Stimulated activated naive CD4-positive, alpha-beta T cell (primary cell): Measurements from ENCODE around the gene PRR5L.

Source experiments
- DNase-seq, 6 experiments: peaks; one replicate each; lab custom pipeline; 2025; lab: John Stamatoyannopoulos, UW

Gene PRR5L

DNA sequence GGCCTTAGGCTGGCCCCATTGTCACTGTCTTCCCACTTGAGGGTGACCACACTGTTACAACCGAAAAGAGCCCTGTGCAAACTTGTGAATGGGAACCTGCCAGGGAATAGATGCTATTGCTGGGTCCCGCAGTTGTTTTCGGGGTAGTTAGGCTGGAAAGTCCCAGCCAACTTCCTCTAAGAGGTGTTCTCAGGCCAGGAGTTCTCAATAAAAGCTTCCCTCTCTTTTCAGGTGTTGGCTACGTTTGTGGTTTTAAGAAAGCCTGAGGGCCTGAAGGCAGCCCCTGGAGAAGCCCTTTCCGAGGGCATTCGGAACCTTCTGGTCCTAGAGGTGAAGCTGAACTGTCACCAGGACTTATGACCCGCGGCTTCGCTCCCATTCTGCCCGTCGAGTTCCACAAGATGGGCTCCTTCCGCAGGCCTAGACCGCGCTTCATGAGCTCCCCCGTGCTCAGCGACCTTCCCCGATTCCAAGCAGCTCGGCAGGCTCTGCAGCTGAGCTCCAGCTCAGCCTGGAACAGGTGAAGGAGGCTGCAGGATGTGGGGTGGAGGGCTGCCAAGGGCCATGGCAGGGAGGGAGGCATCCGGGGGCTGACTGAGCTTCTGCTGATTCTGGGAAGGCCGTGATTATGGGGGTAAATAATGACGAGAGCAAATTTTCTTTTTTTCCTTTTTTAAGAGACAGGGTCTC is 104.8 kb downstream of the PRR5L start:
- no peak for DNase-seq

GRCh38 chr11:36402568-36403170 is 106.6 kb downstream of the PRR5L start:
- no peak for DNase-seq

DNA sequence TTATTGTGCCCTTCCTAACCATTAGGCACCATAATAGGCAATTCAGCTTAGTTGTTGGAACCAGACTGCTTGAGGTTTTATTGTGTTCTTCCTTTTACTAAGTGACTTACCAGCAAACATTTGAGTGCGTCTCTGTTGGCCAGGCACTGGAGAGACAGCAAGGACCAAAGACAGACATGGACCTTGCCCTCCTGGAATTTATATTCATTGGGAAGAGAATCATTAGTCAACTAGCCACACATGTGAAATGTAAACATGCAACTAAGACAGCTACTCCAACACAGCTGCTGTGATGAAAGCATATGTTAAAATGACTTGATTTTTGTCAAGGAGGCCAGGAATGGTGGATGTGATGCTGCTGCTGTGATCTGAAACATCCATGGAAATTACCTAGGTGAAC is 107.6 kb downstream of the PRR5L start:
- no peak for DNase-seq

- no peak for DNase-seq
Measured at GRCh38 chr11:36404831-36405230, 108.7 kb downstream of the PRR5L start.

DNA sequence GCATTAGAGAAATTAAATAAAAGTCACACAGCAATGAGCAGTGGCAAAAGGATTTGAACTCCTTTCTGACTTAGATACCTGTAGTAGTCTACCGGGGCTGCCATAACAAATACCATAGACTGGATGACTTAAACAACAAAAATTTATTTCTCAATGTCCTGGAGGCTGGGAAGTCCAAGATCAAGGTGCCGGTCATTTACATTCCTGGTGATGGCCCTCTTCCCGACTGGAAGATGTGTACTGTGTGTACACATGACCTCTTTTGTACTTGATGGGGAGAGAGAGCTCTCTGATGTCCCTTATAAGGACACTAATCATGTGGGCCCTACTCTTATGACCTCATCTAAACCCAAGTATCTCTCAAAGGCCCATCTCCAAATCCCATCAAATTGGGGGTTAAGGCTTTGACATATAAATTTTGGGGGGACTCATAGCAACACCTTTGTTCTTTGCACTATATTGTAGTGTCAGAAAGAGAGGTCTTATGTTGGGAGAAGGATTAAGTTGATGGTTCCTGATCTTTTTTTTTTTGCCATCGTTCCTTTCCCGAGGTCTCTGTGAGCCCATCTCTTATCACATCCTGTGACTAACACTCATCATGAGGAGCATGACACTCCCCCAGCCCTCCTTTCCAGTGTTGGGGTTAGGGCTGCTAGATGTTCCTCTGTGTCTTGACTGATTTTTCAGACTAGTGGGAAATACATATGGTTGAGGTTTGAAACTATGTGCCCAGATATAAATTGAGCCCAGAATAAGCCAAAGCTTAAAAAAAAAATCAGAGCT is 109.7 kb downstream of the PRR5L start:
- DNase-seq = no peak

- DNase-seq = no peak
Measured at GRCh38 chr11:36407356-36407755, 111.3 kb downstream of the PRR5L start.

GRCh38 chr11:36408498-36409136 is 112.5 kb downstream of the PRR5L start:
- no peak for DNase-seq

GRCh38 chr11:36409152-36409816 is 113.2 kb downstream of the PRR5L start:
- peak in 1 of 6 experiments; percentile 14 for DNase-seq

- DNase-seq = peak in 1 of 6 experiments; percentile 14
Measured at GRCh38 chr11:36411202-36411640, 115.1 kb downstream of the PRR5L start.

DNA sequence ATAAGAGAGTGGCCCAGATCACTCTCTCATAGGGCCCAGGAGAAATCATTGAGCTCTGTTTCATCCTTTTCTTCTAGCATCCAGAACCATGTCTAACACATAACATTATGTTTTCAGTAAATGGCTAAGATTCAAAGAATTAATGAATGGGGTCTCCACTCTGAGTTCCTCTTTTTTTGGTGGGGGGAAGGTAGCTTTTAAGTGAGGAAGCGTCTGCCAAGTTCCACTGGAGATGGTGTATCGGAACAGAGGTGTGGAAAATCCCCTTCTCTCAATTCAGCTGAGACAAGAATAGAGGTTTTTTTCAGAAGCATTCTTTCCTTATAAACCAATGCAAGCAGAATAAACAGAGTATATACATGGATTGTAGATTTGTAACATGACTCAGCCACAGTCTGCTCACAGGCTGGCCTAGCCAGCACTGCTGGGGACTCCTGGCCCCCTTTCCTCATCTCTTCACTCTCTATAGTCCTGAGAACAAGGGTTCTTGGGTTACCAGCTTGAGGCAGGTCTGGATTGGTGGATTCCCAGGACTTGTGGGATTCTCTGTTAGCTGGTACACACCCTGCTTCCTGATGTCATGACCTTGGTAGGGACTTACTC is 116.8 kb downstream of the PRR5L start:
- DNase-seq = no peak

DNA sequence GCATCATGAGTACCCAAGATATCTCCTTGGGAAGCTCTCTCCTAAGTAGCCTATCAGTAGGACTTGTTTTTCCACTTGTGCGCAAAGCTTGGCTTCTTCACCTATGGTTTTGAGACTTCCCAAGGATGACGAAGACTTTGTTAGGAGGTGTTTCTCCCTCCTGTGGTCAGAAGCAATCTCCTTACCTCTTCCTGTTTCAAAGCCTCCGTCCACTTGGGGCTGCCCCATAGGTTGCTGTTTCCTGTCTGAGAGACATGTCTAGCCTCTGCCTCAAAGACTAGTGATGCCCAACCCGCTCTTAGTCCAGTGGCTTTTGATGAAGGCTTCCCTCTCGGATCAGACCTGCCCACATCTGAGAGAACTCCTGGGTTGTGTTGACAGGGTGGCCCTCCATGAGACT is 121.1 kb downstream of the PRR5L start:
- no peak for DNase-seq

DNA sequence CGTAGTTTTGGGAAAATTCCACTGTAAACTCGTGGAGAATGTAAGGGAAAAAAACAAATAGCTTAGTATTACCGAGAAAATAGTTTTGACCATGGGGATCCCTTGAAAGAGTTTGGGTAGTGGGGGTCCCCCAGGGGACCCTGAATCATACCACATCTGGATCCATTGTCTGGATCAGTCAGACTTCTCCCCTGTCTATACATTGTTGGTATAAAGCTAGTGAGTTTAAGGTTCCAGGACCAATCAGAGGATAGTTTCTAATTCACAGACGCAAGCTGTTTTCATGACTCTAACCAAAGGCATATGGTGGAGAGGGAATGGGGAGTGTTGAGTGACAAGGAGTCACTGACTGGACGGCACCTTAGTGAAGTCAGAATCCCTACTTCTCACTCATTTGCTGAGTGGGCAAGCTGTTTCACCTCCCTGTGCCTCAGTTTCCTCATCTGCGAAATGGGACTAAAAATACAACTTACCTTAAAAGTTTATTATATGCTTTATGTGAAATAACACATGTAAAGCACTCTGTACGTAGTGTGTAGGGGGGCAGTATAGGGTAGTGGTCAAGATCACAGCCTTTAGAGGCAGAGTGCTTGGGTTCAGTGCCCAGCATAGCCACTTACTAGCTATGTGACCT is 123.8 kb downstream of the PRR5L start:
- no peak for DNase-seq

GRCh38 chr11:36421546-36422155 is 125.6 kb downstream of the PRR5L start:
- no peak for DNase-seq

GRCh38 chr11:36425561-36426081 is 129.5 kb downstream of the PRR5L start:
- DNase-seq = no peak

DNA sequence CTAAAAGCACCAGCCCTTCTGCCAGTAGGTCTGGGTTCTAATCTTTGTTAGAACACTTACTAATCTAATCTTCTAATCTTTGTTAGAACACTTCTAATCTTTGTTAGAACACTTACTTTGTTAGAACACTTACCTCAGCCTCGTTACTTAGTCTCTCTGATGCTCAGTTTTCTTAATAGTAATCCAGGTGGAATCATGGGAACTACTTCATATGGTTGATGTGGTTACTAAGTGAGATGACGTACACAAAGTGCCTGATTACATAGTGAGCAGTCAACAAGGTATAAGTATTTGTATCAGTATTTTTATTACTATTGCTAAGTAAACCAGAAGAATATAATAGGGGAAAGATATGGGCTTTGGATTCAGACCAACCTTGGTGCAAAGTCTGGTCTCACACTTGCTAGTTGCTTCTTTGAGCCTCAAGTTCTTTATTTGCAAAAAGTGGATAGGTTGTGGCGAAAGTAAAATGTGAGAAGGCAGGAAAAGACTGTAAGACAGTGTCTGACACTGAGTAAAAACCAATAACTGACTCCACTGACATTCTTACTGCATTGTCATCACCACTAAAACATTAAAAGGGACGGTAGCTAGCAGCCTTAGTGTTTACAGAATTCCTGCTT is 130.2 kb downstream of the PRR5L start:
- DNase-seq = no peak

DNA sequence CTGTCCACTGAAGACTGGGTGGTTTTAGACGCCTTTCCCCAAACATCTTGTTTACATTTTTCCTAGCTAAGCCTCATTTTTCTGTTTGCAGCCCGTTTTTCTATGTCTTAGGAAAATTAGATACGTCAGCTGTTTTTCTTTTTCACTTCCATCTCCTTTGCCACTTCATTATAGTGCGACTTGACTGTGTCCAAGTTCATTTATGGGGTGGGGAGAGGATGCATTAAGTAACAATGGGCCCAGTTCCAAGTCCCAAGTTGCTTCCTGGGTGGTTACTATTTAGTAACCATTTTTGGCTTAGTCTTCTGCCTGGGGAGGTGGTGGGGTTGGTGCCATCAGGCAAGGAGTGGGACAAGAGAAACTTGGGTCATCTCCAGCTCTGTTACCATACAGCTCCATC is 131.0 kb downstream of the PRR5L start:
- DNase-seq = no peak

GRCh38 chr11:36427876-36428275 is 131.8 kb downstream of the PRR5L start:
- DNase-seq = no peak

DNA sequence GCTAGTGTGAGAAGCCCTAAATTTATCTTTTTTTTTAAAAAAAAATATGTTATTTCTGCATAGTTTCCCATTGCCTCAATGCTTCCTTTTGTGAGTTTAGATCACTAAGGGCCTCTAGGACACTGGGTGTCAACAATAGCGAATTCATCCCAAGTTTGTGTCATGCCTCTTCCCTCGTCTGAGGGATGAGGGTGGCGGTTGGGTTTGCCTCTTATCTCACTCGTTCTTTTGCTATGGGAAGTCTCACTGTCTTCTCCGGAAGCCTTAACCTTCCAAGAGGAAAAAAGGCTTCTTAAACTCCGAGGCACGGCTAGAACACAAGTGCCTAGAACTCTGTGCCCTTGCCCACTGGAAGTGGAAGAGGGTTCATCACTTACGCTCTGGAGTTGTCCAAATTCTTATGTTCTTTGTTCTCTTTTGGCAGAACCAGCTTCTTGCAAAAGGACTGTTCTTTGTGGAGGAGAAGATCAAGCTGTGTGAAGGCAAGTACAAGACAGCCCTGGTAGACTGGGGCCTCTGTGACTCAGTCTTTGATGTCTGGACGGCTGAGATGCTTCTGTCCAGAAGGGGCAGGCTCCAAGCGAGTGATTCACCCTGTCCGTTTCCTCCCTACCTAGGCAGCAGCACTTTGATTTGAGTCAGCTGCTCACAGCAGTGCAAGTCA is 135.5 kb downstream of the PRR5L start:
- no peak for DNase-seq

- DNase-seq = no peak
Measured at GRCh38 chr11:36432093-36432469, 136.0 kb downstream of the PRR5L start.
